Measurements from ENCODE around the gene CDC25B. TPM values are rescaled to one million over a fixed set of nuclear protein-coding genes. Genes with fewer than 3 reads are reported as not detected.
A peak's percentile ranks its signal among the peaks of the same experiment; 100 is the strongest.

The CDC25B gene
- total and polyA plus RNA-seq, 2 of the 13 experiments (the other 11 are each of a cell fraction or from before 2014, with no cell fraction given), result 14.5 to 19.4 TPM

DNA sequence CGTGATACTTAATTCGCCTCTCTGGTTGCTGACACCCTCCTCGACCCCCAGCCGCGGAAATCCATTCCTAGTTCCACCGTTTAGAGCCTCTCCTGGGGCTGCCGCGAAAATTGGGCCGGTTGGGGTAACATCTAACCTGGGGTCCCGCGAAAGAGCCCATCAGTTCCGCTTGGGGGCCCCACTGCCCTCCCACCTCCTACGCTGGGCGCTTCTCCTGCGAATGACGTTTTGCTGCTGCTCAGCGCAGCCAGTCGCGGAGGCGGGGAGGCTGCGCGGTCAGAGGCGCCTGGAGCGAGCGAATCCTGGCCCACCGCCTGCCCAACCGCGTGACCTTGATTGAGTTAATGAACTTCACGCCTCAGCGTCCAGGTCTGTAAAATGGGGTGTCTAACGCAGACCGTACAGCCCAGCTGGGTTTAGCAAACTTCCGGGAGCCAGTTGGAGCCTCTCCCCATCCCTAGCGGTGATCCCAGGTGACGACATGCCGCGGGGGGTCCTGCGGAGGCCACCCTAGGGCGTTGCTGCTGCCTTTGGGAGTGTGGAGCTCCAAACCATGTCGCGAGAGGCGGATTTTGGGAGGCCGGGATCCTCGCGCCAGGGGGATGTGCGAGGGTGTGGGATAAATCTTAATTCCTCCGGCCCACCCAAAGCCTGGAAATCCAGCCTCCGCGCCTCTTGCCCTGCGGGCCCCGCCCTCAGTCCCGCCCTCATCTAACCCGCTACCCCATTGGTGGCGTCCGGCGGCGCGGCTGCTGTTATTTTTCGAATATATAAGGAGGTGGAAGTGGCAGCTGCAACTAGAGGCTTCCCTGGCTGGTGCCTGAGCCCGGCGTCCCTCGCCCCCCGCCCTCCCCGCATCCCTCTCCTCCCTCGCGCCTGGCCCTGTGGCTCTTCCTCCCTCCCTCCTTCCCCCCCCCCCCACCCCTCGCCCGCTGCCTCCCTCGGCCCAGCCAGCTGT is at the start of gene CDC25B (continued):
- no peak for TF ChIP-seq ZNF20 (CRISPR knock-in tag; IDR thresholded peaks at IDR 0.05)
- TF ChIP-seq, protein P1, sequence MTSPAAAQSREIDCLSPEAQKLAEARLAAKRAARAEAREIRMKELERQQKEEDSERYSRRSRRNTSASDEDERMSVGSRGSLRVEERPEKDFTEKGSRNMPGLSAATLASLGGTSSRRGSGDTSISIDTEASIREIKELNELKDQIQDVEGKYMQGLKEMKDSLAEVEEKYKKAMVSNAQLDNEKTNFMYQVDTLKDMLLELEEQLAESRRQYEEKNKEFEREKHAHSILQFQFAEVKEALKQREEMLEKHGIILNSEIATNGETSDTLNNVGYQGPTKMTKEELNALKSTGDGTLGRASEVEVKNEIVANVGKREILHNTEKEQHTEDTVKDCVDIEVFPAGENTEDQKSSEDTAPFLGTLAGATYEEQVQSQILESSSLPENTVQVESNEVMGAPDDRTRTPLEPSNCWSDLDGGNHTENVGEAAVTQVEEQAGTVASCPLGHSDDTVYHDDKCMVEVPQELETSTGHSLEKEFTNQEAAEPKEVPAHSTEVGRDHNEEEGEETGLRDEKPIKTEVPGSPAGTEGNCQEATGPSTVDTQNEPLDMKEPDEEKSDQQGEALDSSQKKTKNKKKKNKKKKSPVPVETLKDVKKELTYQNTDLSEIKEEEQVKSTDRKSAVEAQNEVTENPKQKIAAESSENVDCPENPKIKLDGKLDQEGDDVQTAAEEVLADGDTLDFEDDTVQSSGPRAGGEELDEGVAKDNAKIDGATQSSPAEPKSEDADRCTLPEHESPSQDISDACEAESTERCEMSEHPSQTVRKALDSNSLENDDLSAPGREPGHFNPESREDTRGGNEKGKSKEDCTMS (CRISPR knock-in tag; conservative IDR thresholded peaks at IDR 0.05), result no peak
- TF ChIP-seq DMAP1 (CRISPR knock-in tag; IDR thresholded peaks at IDR 0.05), result peak; percentile 62; the same call in 1 of the 2 replicates
- peak; percentile 57; the same call in 1 of the 2 replicates for TF ChIP-seq KLF12 (CRISPR knock-in tag; IDR thresholded peaks at IDR 0.05; ENCODE audit: borderline replicate concordance)
- peak; percentile 71 for TF ChIP-seq ZNF451 (CRISPR knock-in tag; IDR thresholded peaks at IDR 0.05)
- TF ChIP-seq, protein P2, sequence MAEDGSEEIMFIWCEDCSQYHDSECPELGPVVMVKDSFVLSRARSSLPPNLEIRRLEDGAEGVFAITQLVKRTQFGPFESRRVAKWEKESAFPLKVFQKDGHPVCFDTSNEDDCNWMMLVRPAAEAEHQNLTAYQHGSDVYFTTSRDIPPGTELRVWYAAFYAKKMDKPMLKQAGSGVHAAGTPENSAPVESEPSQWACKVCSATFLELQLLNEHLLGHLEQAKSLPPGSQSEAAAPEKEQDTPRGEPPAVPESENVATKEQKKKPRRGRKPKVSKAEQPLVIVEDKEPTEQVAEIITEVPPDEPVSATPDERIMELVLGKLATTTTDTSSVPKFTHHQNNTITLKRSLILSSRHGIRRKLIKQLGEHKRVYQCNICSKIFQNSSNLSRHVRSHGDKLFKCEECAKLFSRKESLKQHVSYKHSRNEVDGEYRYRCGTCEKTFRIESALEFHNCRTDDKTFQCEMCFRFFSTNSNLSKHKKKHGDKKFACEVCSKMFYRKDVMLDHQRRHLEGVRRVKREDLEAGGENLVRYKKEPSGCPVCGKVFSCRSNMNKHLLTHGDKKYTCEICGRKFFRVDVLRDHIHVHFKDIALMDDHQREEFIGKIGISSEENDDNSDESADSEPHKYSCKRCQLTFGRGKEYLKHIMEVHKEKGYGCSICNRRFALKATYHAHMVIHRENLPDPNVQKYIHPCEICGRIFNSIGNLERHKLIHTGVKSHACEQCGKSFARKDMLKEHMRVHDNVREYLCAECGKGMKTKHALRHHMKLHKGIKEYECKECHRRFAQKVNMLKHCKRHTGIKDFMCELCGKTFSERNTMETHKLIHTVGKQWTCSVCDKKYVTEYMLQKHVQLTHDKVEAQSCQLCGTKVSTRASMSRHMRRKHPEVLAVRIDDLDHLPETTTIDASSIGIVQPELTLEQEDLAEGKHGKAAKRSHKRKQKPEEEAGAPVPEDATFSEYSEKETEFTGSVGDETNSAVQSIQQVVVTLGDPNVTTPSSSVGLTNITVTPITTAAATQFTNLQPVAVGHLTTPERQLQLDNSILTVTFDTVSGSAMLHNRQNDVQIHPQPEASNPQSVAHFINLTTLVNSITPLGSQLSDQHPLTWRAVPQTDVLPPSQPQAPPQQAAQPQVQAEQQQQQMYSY (CRISPR knock-in tag; IDR thresholded peaks at IDR 0.05), result peak; percentile 14; the same call in 1 of the 2 replicates
- TF ChIP-seq, protein P3, sequence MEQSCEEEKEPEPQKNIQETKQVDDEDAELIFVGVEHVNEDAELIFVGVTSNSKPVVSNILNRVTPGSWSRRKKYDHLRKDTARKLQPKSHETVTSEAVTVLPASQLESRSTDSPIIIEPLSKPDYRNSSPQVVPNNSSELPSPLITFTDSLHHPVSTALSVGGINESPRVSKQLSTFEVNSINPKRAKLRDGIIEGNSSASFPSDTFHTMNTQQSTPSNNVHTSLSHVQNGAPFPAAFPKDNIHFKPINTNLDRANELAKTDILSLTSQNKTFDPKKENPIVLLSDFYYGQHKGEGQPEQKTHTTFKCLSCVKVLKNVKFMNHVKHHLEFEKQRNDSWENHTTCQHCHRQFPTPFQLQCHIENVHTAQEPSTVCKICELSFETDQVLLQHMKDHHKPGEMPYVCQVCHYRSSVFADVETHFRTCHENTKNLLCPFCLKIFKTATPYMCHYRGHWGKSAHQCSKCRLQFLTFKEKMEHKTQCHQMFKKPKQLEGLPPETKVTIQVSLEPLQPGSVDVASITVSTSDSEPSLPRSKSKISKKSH (CRISPR knock-in tag; IDR thresholded peaks at IDR 0.05; ENCODE audit: borderline replicate concordance), result peak; percentile 92
- TF ChIP-seq, protein P4, sequence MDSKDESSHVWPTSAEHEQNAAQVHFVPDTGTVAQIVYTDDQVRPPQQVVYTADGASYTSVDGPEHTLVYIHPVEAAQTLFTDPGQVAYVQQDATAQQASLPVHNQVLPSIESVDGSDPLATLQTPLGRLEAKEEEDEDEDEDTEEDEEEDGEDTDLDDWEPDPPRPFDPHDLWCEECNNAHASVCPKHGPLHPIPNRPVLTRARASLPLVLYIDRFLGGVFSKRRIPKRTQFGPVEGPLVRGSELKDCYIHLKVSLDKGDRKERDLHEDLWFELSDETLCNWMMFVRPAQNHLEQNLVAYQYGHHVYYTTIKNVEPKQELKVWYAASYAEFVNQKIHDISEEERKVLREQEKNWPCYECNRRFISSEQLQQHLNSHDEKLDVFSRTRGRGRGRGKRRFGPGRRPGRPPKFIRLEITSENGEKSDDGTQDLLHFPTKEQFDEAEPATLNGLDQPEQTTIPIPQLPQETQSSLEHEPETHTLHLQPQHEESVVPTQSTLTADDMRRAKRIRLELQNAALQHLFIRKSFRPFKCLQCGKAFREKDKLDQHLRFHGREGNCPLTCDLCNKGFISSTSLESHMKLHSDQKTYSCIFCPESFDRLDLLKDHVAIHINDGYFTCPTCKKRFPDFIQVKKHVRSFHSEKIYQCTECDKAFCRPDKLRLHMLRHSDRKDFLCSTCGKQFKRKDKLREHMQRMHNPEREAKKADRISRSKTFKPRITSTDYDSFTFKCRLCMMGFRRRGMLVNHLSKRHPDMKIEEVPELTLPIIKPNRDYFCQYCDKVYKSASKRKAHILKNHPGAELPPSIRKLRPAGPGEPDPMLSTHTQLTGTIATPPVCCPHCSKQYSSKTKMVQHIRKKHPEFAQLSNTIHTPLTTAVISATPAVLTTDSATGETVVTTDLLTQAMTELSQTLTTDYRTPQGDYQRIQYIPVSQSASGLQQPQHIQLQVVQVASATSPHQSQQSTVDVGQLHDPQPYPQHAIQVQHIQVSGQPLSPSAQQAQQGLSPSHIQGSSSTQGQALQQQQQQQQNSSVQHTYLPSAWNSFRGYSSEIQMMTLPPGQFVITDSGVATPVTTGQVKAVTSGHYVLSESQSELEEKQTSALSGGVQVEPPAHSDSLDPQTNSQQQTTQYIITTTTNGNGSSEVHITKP (CRISPR knock-in tag; IDR thresholded peaks at IDR 0.05; ENCODE audit: low read depth), result 0 out of 2 replicates have a peak, but pooled peaks have one; percentile 50
- peak; percentile 52 for TF ChIP-seq MYC (CRISPR knock-in tag; IDR thresholded peaks at IDR 0.05; ENCODE audit: borderline replicate concordance)
- TF ChIP-seq ZNF460 (CRISPR knock-in tag; IDR thresholded peaks at IDR 0.05; ENCODE audit: borderline replicate concordance), result no peak
- TF ChIP-seq ZNF136 (CRISPR knock-in tag; IDR thresholded peaks at IDR 0.05; ENCODE audit: low read depth), result no peak
- TF ChIP-seq NAIF1 (CRISPR knock-in tag; IDR thresholded peaks at IDR 0.05; ENCODE audit: borderline replicate concordance), result peak; percentile 53; the same call in 1 of the 2 replicates
- peak; percentile 76; the same call in 1 of the 2 replicates for TF ChIP-seq ZNF24 (IDR thresholded peaks at IDR 0.05)
- TF ChIP-seq RCOR2 (CRISPR knock-in tag; IDR thresholded peaks at IDR 0.05), result peak; percentile 91; the same call in 1 of the 2 replicates
- TF ChIP-seq ZBTB42 (CRISPR knock-in tag; IDR thresholded peaks at IDR 0.05), result 0 out of 2 replicates have a peak, but pooled peaks have one; percentile 72
- no peak for TF ChIP-seq ZNF713 (CRISPR knock-in tag; IDR thresholded peaks at IDR 0.05)

All from HepG2 (cell line).